ENCODE measurements around the gene NATD1. TPM values are rescaled to one million over a fixed set of nuclear protein-coding genes. Genes with fewer than 3 reads are reported as not detected.

Gene NATD1
- total RNA-seq, 2 donors from 2014 or later, result 16.5 to 26.3 TPM

DNA sequence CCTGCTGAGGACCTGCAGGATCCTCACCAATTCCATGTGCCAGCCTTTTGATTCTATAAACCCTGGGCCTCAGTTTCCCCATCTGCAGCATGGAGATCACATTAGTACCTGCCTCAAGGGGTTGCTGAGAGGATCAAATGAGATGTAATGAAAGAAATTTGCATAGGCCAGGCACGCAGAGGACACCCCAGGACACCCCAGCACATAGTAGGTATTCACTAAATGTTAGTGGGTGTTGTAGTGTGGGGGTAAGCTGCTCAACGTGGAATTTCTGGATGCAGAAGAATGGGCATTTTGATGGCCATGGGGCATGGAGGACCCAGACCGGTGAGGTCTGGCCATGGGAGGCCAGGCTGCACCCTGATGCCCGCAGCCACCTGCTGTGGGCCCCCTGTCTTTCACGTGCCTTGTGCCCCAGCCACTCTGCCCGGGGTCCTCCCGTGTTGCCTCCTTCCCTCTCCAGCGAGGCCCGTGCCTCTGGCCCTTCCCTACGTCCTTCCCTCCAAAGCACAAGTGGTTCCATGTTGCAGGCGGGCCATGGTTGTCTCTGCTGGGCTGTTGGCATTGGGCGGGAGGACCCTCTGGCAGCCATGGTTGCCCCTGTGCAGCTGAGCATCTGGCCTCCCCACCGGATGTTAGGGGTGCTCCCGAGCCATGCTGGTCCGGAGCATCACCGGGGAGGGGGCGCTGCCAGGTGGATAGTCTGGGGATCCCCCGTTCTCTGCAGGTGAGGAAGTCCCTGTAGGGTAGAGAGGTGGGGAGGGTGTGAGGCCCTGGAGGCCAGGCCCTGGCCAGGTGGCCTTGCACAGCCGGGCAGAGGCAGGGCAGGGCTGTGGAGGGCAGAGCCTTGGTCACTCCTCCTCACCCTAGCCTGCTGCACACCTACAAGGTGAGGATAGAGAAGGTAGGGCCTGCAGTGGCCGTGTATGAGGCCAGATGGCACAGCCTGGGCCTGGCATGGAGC, 39.9 kb upstream of the NATD1 start:
- intact Hi-C loops (cut with DNase I), result no loop called here
- no peaks in the 10 kb centered on the region for H3K36me3 ChIP-seq
- H3K27me3 ChIP-seq (replicated peaks; ENCODE audit: insufficient read depth), result no peaks in the 10 kb centered on the region
- no peaks in the 10 kb centered on the region for H3K9me3 ChIP-seq
- peaks cover 8% of the 10 kb centered on the region for H3K4me1 ChIP-seq (replicated peaks)
- H3K27ac ChIP-seq, result no peak overlapping the region
- H3K4me3 ChIP-seq, result no peak overlapping the region
- TF ChIP-seq POLR2AphosphoS5 (IDR thresholded peaks at IDR 0.05) (no peak), POLR2A (IDR thresholded peaks at IDR 0.05) (no peak)
- TF ChIP-seq, protein P1, sequence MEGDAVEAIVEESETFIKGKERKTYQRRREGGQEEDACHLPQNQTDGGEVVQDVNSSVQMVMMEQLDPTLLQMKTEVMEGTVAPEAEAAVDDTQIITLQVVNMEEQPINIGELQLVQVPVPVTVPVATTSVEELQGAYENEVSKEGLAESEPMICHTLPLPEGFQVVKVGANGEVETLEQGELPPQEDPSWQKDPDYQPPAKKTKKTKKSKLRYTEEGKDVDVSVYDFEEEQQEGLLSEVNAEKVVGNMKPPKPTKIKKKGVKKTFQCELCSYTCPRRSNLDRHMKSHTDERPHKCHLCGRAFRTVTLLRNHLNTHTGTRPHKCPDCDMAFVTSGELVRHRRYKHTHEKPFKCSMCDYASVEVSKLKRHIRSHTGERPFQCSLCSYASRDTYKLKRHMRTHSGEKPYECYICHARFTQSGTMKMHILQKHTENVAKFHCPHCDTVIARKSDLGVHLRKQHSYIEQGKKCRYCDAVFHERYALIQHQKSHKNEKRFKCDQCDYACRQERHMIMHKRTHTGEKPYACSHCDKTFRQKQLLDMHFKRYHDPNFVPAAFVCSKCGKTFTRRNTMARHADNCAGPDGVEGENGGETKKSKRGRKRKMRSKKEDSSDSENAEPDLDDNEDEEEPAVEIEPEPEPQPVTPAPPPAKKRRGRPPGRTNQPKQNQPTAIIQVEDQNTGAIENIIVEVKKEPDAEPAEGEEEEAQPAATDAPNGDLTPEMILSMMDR (IDR thresholded peaks at IDR 0.05), result no peak
- DNase-seq (ENCODE audit: low spot score), result no peak
- 81% methylated on average over 20 of the region's 20 CpGs for WGBS

DNA sequence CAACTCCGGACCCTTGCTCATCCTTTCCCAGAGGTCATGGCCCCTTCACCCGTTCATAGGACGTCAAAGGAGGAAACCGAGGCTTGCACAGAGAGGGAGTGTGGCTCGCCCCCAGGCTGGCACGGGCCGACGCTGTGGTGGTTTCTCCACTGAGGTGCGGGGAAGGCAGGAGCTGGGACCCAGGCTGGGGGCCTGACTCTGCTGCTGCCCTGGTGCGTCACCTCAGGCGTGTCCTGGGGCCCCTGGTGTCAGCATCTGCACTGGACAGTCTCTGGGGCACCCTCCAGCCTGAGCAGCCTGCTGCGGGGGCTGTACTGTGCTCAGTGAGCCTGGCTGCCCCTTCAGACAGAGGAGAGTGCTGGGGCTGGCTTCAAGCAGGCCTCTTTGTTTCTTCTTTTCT, 38.7 kb upstream of the NATD1 start:
- intact Hi-C loops (cut with DNase I), result no loop called here
- Histone ChIP-seq H3K4me1 (replicated peaks) (peaks cover 21% of the 10 kb centered on the region), H3K9me3 (no peaks in the 10 kb centered on the region), H3K4me3 (no peak overlapping the region), H3K27me3 (replicated peaks; ENCODE audit: insufficient read depth) (no peaks in the 10 kb centered on the region), H3K27ac (no peak overlapping the region), H3K36me3 (no peaks in the 10 kb centered on the region)
- TF ChIP-seq POLR2A (IDR thresholded peaks at IDR 0.05), result no peak
- TF ChIP-seq, protein P1 (IDR thresholded peaks at IDR 0.05), result no peak
- TF ChIP-seq POLR2AphosphoS5 (IDR thresholded peaks at IDR 0.05), result no peak
- WGBS, result 70% methylated on average over 12 of the region's 12 CpGs
- DNase-seq (ENCODE audit: low spot score), result no peak

DNA sequence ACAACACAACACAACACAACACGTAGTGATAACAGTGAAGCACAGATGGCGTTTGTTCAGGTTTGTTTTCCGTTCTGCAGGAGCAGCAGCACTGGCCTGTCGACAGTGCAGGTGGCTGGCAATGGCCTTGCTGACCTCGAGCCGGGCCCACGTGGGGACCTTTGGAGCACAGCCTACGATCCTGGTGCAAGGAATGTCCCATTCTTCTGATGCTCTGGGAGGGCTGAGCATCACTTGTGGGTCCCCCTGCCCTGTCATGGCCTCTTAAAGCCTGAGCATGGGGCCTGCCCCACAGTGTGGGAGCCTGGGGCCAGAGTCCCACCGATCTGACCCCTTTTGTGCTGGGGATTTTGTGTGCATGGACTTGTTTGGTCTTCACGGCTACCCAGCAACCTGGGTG, 38.1 kb upstream of the NATD1 start:
- H3K4me1 ChIP-seq (replicated peaks), result peaks cover 25% of the 10 kb centered on the region
- H3K27me3 ChIP-seq (replicated peaks; ENCODE audit: insufficient read depth), result no peaks in the 10 kb centered on the region
- 79% methylated on average over 10 of the region's 10 CpGs for WGBS
- no peaks in the 10 kb centered on the region for H3K36me3 ChIP-seq
- H3K4me3 ChIP-seq, result no peak overlapping the region
- no peaks in the 10 kb centered on the region for H3K9me3 ChIP-seq
- H3K27ac ChIP-seq, result no peak overlapping the region
- DNase-seq (ENCODE audit: low spot score), result no peak
- TF ChIP-seq, protein P1 (IDR thresholded peaks at IDR 0.05), result no peak
- TF ChIP-seq POLR2AphosphoS5 (IDR thresholded peaks at IDR 0.05) (no peak), POLR2A (IDR thresholded peaks at IDR 0.05) (no peak)
- intact Hi-C loops (cut with DNase I), result no loop called here

DNA sequence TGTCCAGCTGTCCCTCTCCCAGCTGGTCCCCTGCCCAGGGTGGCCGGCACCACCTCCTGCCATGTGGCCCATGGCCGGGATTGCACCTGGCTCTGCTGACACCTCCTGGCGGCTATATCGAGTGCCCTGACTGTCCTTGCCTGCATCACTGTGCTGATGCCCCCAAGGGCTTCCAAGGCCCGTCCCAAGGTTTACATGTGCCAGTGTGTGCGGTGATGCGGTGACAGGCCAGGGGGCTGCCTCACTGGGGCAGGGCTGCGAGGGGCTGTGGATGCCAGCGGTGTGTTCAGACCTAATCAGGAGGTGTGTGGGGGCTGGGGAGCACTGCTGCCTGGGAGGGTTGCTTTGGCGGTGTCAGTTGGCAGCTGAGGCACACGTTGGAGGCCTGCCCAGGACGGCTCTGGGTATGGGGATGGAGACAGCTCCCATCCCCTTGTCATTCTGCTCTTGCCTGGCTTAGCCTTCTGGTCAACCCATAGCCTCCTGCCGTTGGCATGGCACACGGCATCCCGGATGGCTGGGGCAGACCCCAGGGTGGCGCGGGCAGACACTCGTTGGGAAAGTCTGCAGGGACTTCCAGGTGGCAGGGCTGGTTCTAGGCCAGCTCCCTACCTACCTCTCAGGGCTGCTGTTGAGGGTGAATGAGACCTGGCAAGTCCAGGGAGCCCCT, 36.8 kb upstream of the NATD1 start:
- 52% methylated on average over 18 of the region's 18 CpGs for WGBS
- no peak overlapping the region for H3K27ac ChIP-seq
- peaks cover 25% of the 10 kb centered on the region for H3K4me1 ChIP-seq (replicated peaks)
- no peak overlapping the region for H3K4me3 ChIP-seq
- H3K9me3 ChIP-seq, result no peaks in the 10 kb centered on the region
- H3K27me3 ChIP-seq (replicated peaks; ENCODE audit: insufficient read depth), result no peaks in the 10 kb centered on the region
- H3K36me3 ChIP-seq, result no peaks in the 10 kb centered on the region
- intact Hi-C loops (cut with DNase I), result loop anchor here (5.0 kb wide), 2 partner anchors 32 to 167 kb away; no protein-coding TSS in a partner anchor
- DNase-seq (ENCODE audit: low spot score), result no peak
- TF ChIP-seq POLR2AphosphoS5 (IDR thresholded peaks at IDR 0.05) (no peak), POLR2A (IDR thresholded peaks at IDR 0.05) (no peak)
- TF ChIP-seq, protein P1 (IDR thresholded peaks at IDR 0.05), result no peak
